HG02678 (cell line): ENCODE results near the gene C6orf132.
"Not testable (repeated sequence)": the region's sequence is repeated elsewhere in the genome, so short reads cannot be mapped to it uniquely, and the experiment has no call there.

ENCODE experiments used
- ATAC-seq: cut with Tn5 transposase; IDR thresholded peaks from one replicate; pipeline ENCODE4 v1.9.1; 2021; ENCODE audit warnings: mild to moderate bottlenecking, moderate library complexity; ENCODE audit not compliant: unreplicated experiment

The C6orf132 gene

GRCh38 chr6:42142118-42142835 lies at the start of gene C6orf132:
C6orf132 (minus strand) TSS chr6:42142620; CDS start chr6:42142444, 176 bp downstream.
- ATAC-seq: no peak

GRCh38 chr6:42190554-42191183 lies 48.2 kb upstream of the C6orf132 start:
- no peak for ATAC-seq

GRCh38 chr6:42188406-42188805 lies 46.0 kb upstream of the C6orf132 start:
- ATAC-seq: no peak

GRCh38 chr6:42185597-42185996 lies 43.2 kb upstream of the C6orf132 start:
- ATAC-seq: no peak

GRCh38 chr6:42184475-42184874 lies 42.1 kb upstream of the C6orf132 start:
- ATAC-seq: no peak

- no peak for ATAC-seq
These were observed 39.7 kb upstream of the C6orf132 start for GRCh38 chr6:42182101-42182500.

GRCh38 chr6:42179945-42180313 lies 37.5 kb upstream of the C6orf132 start:
- no peak for ATAC-seq

GRCh38 chr6:42179261-42179944 lies 37.0 kb upstream of the C6orf132 start:
- no peak for ATAC-seq

GRCh38 chr6:42177514-42178364 lies 35.3 kb upstream of the C6orf132 start:
- ATAC-seq: no peak

- ATAC-seq: no peak
These were observed 34.6 kb upstream of the C6orf132 start for GRCh38 chr6:42176981-42177380.

GRCh38 chr6:42175860-42176259 lies 33.4 kb upstream of the C6orf132 start:
- ATAC-seq: no peak

- ATAC-seq: no peak
These were observed 30.7 kb upstream of the C6orf132 start, which contains the start of gene GUCA1A for GRCh38 chr6:42173101-42173500. GUCA1A (plus strand) TSS chr6:42173364; CDS start chr6:42173614, 250 bp downstream.

- ATAC-seq: no peak
These were observed 29.6 kb upstream of the C6orf132 start for GRCh38 chr6:42171813-42172581.

GRCh38 chr6:42169780-42170179 lies 27.4 kb upstream of the C6orf132 start:
- not testable (repeated sequence) for ATAC-seq

- ATAC-seq: no peak
These were observed 26.2 kb upstream of the C6orf132 start for GRCh38 chr6:42168650-42169049.

- ATAC-seq: no peak
These were observed 24.2 kb upstream of the C6orf132 start for GRCh38 chr6:42166444-42167141.

- ATAC-seq: no peak
These were observed 22.6 kb upstream of the C6orf132 start for GRCh38 chr6:42165016-42165415.

- ATAC-seq: no peak
These were observed 21.6 kb upstream of the C6orf132 start for GRCh38 chr6:42163981-42164380.

GRCh38 chr6:42162812-42163211 lies 20.4 kb upstream of the C6orf132 start:
- ATAC-seq: no peak

- no peak for ATAC-seq
These were observed 20.0 kb upstream of the C6orf132 start for GRCh38 chr6:42162384-42162783.
